Brain microvascular endothelial cell (primary cell): Measurements from ENCODE around the gene PHB1.

ENCODE experiments used
- DNase-seq: peaks from one replicate; pipeline ENCODE4 v3.0.0-alpha.2; 2020
- H3K27ac ChIP-seq: fragments of 250-450 bp; sonication (Bioruptor Pico); 2 replicates; pipeline ENCODE4 v1.5.1; 2020; ENCODE audit warnings: mild to moderate bottlenecking, moderate library complexity
- H3K27me3 ChIP-seq: fragments of 250-450 bp; sonication (Bioruptor Pico); replicated peaks from 2 replicates; pipeline ENCODE4 v1.5.1; 2020; ENCODE audit warnings: mild to moderate bottlenecking
- H3K36me3 ChIP-seq: fragments of 250-450 bp; sonication (Bioruptor Pico); replicated peaks from 2 replicates; pipeline ENCODE4 v1.5.1; 2020; ENCODE audit warnings: mild to moderate bottlenecking
- H3K4me3 ChIP-seq: 2 replicates; pipeline ENCODE4 v1.5.1; 2011; ENCODE audit warnings: low read depth, mild to moderate bottlenecking, control low read depth, low read length, moderate library complexity
- CTCF ChIP-seq: IDR thresholded peaks from 2 replicates; pipeline ENCODE4 v1.5.1; 2011; ENCODE audit warnings: low read depth, mild to moderate bottlenecking, moderate library complexity, low read length, control low read depth, inconsistent platforms; ENCODE audit errors: missing control alignments
- in situ Hi-C: cut with HindIII; loops from 2 replicates; pipeline ENCODE4 v1.10.0; 2017; ENCODE audit warnings: low sequenced_read_pairs, low pct_ligation_motif_present

The PHB1 gene

GRCh38 chr17:49360796-49361128 lies 53.9 kb downstream of the PHB1 start:
- peak; percentile 32 for DNase-seq
- TF ChIP-seq CTCF: no peak
- in situ Hi-C loops: no loop called here
- Histone ChIP-seq H3K27me3 (no peaks in the 10 kb centered on the region), H3K27ac (peak overlapping the region; percentile 39), H3K4me3 (peak overlapping the region; percentile 90), H3K36me3 (no peaks in the 10 kb centered on the region)

- TF ChIP-seq CTCF: no peak
- Histone ChIP-seq H3K27me3 (no peaks in the 10 kb centered on the region), H3K4me3 (peak overlapping the region; percentile 90), H3K27ac (peak overlapping the region; percentile 39), H3K36me3 (no peaks in the 10 kb centered on the region)
- DNase-seq: no peak
- in situ Hi-C loops: no loop called here
Measured at GRCh38 chr17:49359990-49360795, 54.5 kb downstream of the PHB1 start.

GRCh38 chr17:49358641-49359247 lies 55.9 kb downstream of the PHB1 start:
- Histone ChIP-seq H3K27me3 (no peaks in the 10 kb centered on the region), H3K27ac (no peak overlapping the region), H3K36me3 (no peaks in the 10 kb centered on the region), H3K4me3 (no peak overlapping the region)
- in situ Hi-C loops: no loop called here
- TF ChIP-seq CTCF: no peak
- DNase-seq: no peak

GRCh38 chr17:49357516-49357915 lies 57.2 kb downstream of the PHB1 start:
- DNase-seq: no peak
- in situ Hi-C loops: no loop called here
- H3K27ac ChIP-seq: no peak overlapping the region
- no peak overlapping the region for H3K4me3 ChIP-seq
- H3K36me3 ChIP-seq: no peaks in the 10 kb centered on the region
- no peaks in the 10 kb centered on the region for H3K27me3 ChIP-seq
- TF ChIP-seq CTCF: no peak

- no peak overlapping the region for H3K27ac ChIP-seq
- H3K4me3 ChIP-seq: no peak overlapping the region
- DNase-seq: no peak
- in situ Hi-C loops: no loop called here
- no peaks in the 10 kb centered on the region for H3K36me3 ChIP-seq
- no peaks in the 10 kb centered on the region for H3K27me3 ChIP-seq
- no peak for TF ChIP-seq CTCF
Measured at GRCh38 chr17:49356320-49356719, 58.4 kb downstream of the PHB1 start.
